Osteocyte (in vitro differentiated cells): ENCODE data around the gene IGFBP3. TPM values are rescaled to one million over a fixed set of nuclear protein-coding genes. Genes with fewer than 3 reads are reported as not detected.

Experiments used
- DNase-seq: peaks from one replicate; pipeline ENCODE4 v3.0.0; 2021; ENCODE audit warnings: mixed read lengths; ENCODE audit not compliant: unreplicated experiment; ENCODE audit errors: extremely low spot score
- H3K27ac Mint-ChIP-seq: one replicate; pipeline ENCODE4 v1.8.0; 2021; ENCODE audit warnings: mild to moderate bottlenecking, mixed read lengths; ENCODE audit not compliant: unreplicated experiment
- H3K27me3 Mint-ChIP-seq: one replicate; pipeline ENCODE4 v1.8.0; 2021; ENCODE audit warnings: mixed read lengths; ENCODE audit not compliant: unreplicated experiment
- H3K36me3 Mint-ChIP-seq: one replicate; pipeline ENCODE4 v1.8.0; 2021; ENCODE audit warnings: mixed read lengths; ENCODE audit not compliant: unreplicated experiment
- H3K4me1 Mint-ChIP-seq: one replicate; pipeline ENCODE4 v1.8.0; 2021; ENCODE audit warnings: mixed read lengths; ENCODE audit not compliant: unreplicated experiment
- H3K4me3 Mint-ChIP-seq: one replicate; pipeline ENCODE4 v1.8.0; 2021; ENCODE audit warnings: mild to moderate bottlenecking, moderate library complexity, mixed read lengths; ENCODE audit not compliant: unreplicated experiment
- H3K9me3 Mint-ChIP-seq: one replicate; pipeline ENCODE4 v1.8.0; 2021; ENCODE audit warnings: mixed read lengths; ENCODE audit not compliant: unreplicated experiment
- total RNA-seq: library from RNA; stranded (reverse); gene quantifications from 2 replicates; pipeline ENCODE4 v1.2.1, GENCODE V29; 2021
- TF ChIP-seq, protein P1 (sequence below): fragments of 200-600 bp; sonication (generic); IDR thresholded peaks from 2 replicates; pipeline ENCODE4 v1.5.0; 2021; ENCODE audit warnings: antibody characterized with exemption, mild to moderate bottlenecking, moderate library complexity

Gene IGFBP3
- total RNA-seq, 1 donor from 2014 or later, result 321 TPM

DNA sequence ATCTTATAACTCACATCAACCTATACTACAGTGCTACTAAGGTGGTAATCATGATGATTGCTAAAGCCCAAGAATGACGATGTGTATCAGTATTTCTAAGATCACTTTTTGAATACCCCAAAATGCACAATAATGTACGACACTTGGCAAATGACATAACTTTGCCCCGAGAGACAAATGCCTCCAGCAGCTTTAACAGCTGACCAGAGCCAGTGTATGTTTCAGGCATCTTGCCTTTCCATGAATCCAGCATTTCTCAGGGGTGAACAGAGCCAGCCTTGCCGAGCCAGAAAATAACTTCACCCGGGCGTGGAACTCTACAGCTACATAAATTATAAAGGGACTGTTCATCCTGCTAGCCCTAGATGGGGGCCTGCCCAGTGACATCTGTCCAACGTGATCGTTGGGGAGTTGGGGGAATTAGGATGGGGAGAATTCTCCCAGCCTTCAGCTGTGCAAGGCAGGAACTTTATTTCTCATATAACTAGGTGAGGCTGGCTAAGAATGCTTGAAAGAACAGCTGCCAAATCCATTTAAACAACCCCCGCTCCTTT lies 1.8 kb downstream of the IGFBP3 start:
- Mint-ChIP-seq H3K9me3 (no peaks in the 10 kb centered on the region), H3K27ac (no peak overlapping the region), H3K4me1 (peaks cover 65% of the 10 kb centered on the region), H3K36me3 (peaks cover 18% of the 10 kb centered on the region), H3K4me3 (peak overlapping the region; percentile 87), H3K27me3 (no peaks in the 10 kb centered on the region)
- TF ChIP-seq, protein P1, sequence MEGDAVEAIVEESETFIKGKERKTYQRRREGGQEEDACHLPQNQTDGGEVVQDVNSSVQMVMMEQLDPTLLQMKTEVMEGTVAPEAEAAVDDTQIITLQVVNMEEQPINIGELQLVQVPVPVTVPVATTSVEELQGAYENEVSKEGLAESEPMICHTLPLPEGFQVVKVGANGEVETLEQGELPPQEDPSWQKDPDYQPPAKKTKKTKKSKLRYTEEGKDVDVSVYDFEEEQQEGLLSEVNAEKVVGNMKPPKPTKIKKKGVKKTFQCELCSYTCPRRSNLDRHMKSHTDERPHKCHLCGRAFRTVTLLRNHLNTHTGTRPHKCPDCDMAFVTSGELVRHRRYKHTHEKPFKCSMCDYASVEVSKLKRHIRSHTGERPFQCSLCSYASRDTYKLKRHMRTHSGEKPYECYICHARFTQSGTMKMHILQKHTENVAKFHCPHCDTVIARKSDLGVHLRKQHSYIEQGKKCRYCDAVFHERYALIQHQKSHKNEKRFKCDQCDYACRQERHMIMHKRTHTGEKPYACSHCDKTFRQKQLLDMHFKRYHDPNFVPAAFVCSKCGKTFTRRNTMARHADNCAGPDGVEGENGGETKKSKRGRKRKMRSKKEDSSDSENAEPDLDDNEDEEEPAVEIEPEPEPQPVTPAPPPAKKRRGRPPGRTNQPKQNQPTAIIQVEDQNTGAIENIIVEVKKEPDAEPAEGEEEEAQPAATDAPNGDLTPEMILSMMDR, result no peak
- no peak for DNase-seq

DNA sequence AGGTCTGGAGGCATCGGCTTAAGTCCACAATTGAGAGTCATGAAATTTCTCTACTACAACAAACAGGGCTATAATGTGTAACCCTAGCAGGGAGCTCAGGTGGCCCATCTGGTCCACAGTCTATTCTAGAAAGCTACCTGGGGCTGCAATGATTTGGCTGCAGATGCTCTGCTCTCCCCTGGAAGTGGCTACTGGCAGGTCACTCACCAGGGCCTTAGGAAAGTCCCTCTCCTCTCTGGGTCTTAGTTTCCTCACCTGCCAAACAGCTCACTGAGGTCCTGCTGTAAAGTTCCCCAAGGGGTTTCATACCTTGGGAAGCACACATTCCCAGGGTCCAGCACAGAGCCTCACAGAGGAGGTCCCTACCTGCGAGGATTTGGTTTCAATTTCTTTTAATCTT lies 2.5 kb downstream of the IGFBP3 start:
- TF ChIP-seq, protein P1, result no peak
- Mint-ChIP-seq H3K4me1 (peaks cover 58% of the 10 kb centered on the region), H3K4me3 (peak overlapping the region; percentile 87), H3K9me3 (no peaks in the 10 kb centered on the region), H3K27me3 (no peaks in the 10 kb centered on the region), H3K27ac (no peak overlapping the region), H3K36me3 (peaks cover 21% of the 10 kb centered on the region)
- DNase-seq, result no peak

DNA sequence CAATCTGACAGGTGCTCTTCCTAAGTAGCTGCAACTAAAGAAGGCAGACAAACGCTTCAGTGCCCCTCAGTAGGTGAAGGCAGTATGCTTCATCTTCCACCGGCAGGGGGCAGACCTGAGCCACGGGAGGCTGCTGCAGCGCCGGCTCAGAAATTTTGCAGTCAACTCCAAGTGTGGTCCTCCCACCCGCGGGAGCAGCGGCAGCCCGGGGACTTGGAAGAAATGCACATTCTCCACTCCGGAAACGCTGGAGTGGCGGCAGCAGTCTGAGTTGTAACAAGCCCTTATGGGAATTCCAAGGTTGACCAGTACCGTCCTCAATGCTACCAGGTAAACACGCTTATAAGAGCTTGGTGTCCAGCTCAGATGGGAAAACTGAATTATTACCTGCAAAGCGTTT lies 3.4 kb downstream of the IGFBP3 start:
- H3K27me3 Mint-ChIP-seq, result no peaks in the 10 kb centered on the region
- peaks cover 49% of the 10 kb centered on the region for H3K4me1 Mint-ChIP-seq
- no peaks in the 10 kb centered on the region for H3K9me3 Mint-ChIP-seq
- peak; percentile 95 for DNase-seq
- TF ChIP-seq, protein P1, result peak; percentile 96
- no peak overlapping the region for H3K27ac Mint-ChIP-seq
- H3K4me3 Mint-ChIP-seq, result peak overlapping the region; percentile 87
- H3K36me3 Mint-ChIP-seq, result peaks cover 30% of the 10 kb centered on the region

DNA sequence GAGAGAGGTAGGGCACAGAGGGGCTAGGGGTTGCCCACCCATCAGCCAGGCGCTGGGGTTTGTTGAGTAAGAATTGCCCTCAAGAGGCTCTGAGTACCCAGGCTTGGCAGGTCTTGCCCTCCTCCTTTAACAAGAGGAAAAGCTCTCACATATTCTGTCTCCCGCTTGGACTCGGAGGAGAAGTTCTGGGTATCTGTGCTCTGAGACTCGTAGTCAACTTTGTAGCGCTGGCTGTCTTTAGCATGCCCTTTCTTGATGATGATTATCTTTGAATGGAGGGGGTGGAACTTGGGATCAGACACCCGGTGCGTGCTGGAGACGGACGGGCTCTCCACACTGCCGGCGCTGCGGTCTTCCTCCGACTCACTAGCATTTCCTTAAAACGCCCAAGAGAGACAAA lies 4.0 kb downstream of the IGFBP3 start:
- Mint-ChIP-seq H3K4me1 (peaks cover 43% of the 10 kb centered on the region), H3K9me3 (no peaks in the 10 kb centered on the region), H3K36me3 (peaks cover 35% of the 10 kb centered on the region), H3K4me3 (no peak overlapping the region), H3K27ac (no peak overlapping the region), H3K27me3 (no peaks in the 10 kb centered on the region)
- DNase-seq, result no peak
- TF ChIP-seq, protein P1, result no peak

DNA sequence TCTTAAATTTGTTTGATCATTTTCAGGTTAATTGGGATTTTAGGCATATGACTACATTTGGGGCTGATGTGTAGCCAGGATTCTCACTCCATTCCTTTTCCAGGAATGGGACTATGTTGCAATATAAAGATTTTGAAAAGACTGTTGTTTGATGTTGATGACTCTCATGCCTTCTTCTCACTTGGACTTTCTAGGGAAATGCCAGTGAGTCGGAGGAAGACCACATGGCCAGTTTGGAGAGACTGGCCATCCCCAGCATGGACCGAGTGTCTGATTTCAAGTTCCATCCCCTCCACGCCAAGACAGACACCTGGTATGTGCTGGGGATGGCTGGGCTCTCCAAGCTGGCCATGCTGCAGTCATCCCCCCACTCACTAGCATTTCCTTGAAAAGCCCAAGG lies 5.5 kb downstream of the IGFBP3 start:
- peaks cover 36% of the 10 kb centered on the region for H3K4me1 Mint-ChIP-seq
- H3K36me3 Mint-ChIP-seq, result peaks cover 40% of the 10 kb centered on the region

More for the DNA sequence above, 5.5 kb downstream of the IGFBP3 start:
- Mint-ChIP-seq H3K9me3 (no peaks in the 10 kb centered on the region), H3K27me3 (no peaks in the 10 kb centered on the region), H3K27ac (peak overlapping the region; percentile 66), H3K4me3 (no peak overlapping the region)
- TF ChIP-seq, protein P1, result no peak
- DNase-seq, result no peak
